ENCODE results near the gene CABLES1.

CABLES1 gene

GRCh38 chr18:23196119-23197007 lies 61.1 kb downstream of the CABLES1 start:
- no peak for DNase-seq

GRCh38 chr18:23198217-23198845 lies 63.0 kb downstream of the CABLES1 start:
- no peak for DNase-seq

- no peak for DNase-seq
These were observed 65.5 kb downstream of the CABLES1 start for GRCh38 chr18:23200756-23201155.

GRCh38 chr18:23201741-23202140 lies 66.5 kb downstream of the CABLES1 start:
- no peak for DNase-seq

GRCh38 chr18:23203891-23204432 lies 68.7 kb downstream of the CABLES1 start:
- DNase-seq: no peak

GRCh38 chr18:23204589-23205235 lies 69.4 kb downstream of the CABLES1 start:
- DNase-seq: no peak

GRCh38 chr18:23205980-23206379 lies 70.7 kb downstream of the CABLES1 start:
- no peak for DNase-seq

- DNase-seq: no peak
These were observed 72.1 kb downstream of the CABLES1 start for GRCh38 chr18:23207191-23207955.

- DNase-seq: no peak
These were observed 72.7 kb downstream of the CABLES1 start for GRCh38 chr18:23207994-23208393.

GRCh38 chr18:23208600-23208999 lies 73.3 kb downstream of the CABLES1 start:
- no peak for DNase-seq

- DNase-seq: no peak
These were observed 73.7 kb downstream of the CABLES1 start for GRCh38 chr18:23209031-23209430.

- DNase-seq: no peak
These were observed 74.5 kb downstream of the CABLES1 start for GRCh38 chr18:23209796-23210195.

- no peak for DNase-seq
These were observed 75.2 kb downstream of the CABLES1 start for GRCh38 chr18:23210526-23210925.

GRCh38 chr18:23211146-23211545 lies 75.9 kb downstream of the CABLES1 start:
- DNase-seq: no peak

GRCh38 chr18:23212161-23212560 lies 76.9 kb downstream of the CABLES1 start:
- no peak for DNase-seq

GRCh38 chr18:23213200-23213599 lies 77.9 kb downstream of the CABLES1 start:
- no peak for DNase-seq

- no peak for DNase-seq
These were observed 82.5 kb downstream of the CABLES1 start for GRCh38 chr18:23217781-23218180.

- DNase-seq: no peak
These were observed 85.1 kb downstream of the CABLES1 start for GRCh38 chr18:23220355-23220754.

- DNase-seq: no peak
These were observed 88.4 kb downstream of the CABLES1 start for GRCh38 chr18:23223641-23224040.

GRCh38 chr18:23225503-23225902 lies 90.2 kb downstream of the CABLES1 start:
- DNase-seq: no peak

- DNase-seq: no peak
These were observed 91.1 kb downstream of the CABLES1 start for GRCh38 chr18:23226391-23226790.

- DNase-seq: no peak
These were observed 91.8 kb downstream of the CABLES1 start for GRCh38 chr18:23226930-23227725.

All from activated naive CD4-positive, alpha-beta T cell treated with anti-CD3 and anti-CD28 coated beads, Interleukin-2, amount 50 U/mL, for 16 hours (primary cell).